Hepatocyte (in vitro differentiated cells): ENCODE results near the gene TBX21. TPM values are rescaled to one million over a fixed set of nuclear protein-coding genes. Genes with fewer than 3 reads are reported as not detected.

Experiments
- DNase-seq: peaks from one replicate; pipeline ENCODE4 v3.0.0-alpha.2; 2016; ENCODE audit warnings: low spot score
- H2AFZ ChIP-seq: fragments of 200-600 bp; sonication (generic); 2 replicates; pipeline ENCODE4 v1.6.0; 2016; ENCODE audit warnings: antibody characterized with exemption, mild to moderate bottlenecking
- H3K27ac ChIP-seq: fragments of 200-600 bp; sonication (generic); 2 replicates; pipeline ENCODE4 v1.5.1; 2016; ENCODE audit warnings: mild to moderate bottlenecking
- H3K27me3 ChIP-seq: fragments of 200-600 bp; sonication (generic); 2 replicates; pipeline ENCODE4 v1.6.1; 2016
- H3K36me3 ChIP-seq: fragments of 200-600 bp; sonication (generic); replicated peaks from 2 replicates; pipeline ENCODE4 v1.5.1; 2016; ENCODE audit warnings: low read depth; ENCODE audit not compliant: insufficient read depth
- H3K4me1 ChIP-seq: fragments of 200-600 bp; sonication (generic); 2 replicates; pipeline ENCODE4 v1.5.1; 2016; ENCODE audit warnings: mild to moderate bottlenecking, moderate library complexity; ENCODE audit not compliant: insufficient read depth
- H3K4me2 ChIP-seq: fragments of 200-600 bp; sonication (generic); 2 replicates; pipeline ENCODE4 v1.6.0; 2016
- H3K4me3 ChIP-seq: fragments of 200-600 bp; sonication (generic); 2 replicates; pipeline ENCODE4 v1.5.1; 2016; ENCODE audit warnings: mild to moderate bottlenecking
- H3K79me2 ChIP-seq: fragments of 200-600 bp; sonication (generic); 2 replicates; pipeline ENCODE4 v1.6.0; 2017; ENCODE audit warnings: mild to moderate bottlenecking
- H3K9me2 ChIP-seq: fragments of 200-600 bp; sonication (generic); replicated peaks from 2 replicates; pipeline ENCODE4 v1.6.0; 2017; ENCODE audit warnings: mild to moderate bottlenecking; ENCODE audit not compliant: insufficient read depth
- H3K9me3 ChIP-seq: fragments of 200-600 bp; sonication (generic); 2 replicates; pipeline ENCODE4 v1.5.1; 2016; ENCODE audit warnings: low read depth, mild to moderate bottlenecking
- H4K20me1 ChIP-seq: fragments of 200-600 bp; sonication (generic); 2 replicates; pipeline ENCODE4 v1.6.0; 2016; ENCODE audit warnings: mild to moderate bottlenecking; ENCODE audit not compliant: insufficient read depth, poor library complexity, severe bottlenecking
- CTCF ChIP-seq: fragments of 200-600 bp; sonication (generic); IDR thresholded peaks from 2 replicates; pipeline ENCODE4 v1.5.1; 2016; ENCODE audit warnings: antibody characterized with exemption, mild to moderate bottlenecking; ENCODE audit not compliant: poor library complexity
- EZH2 ChIP-seq: fragments of 200-600 bp; sonication (generic); IDR thresholded peaks from 2 replicates; pipeline ENCODE4 v1.6.1; 2016; ENCODE audit warnings: antibody characterized with exemption, mild to moderate bottlenecking, borderline replicate concordance
- EZH2phosphoT487 ChIP-seq: fragments of 200-600 bp; sonication (generic); IDR thresholded peaks from one replicate; pipeline ENCODE4 v1.6.1; 2018; ENCODE audit warnings: antibody characterized with exemption, mild to moderate bottlenecking, low read depth, moderate library complexity; ENCODE audit not compliant: unreplicated experiment, severe bottlenecking
- WGBS: methylation state at CpG from one replicate; pipeline ENCODE4 v1.1.6; 2016; ENCODE audit warnings: low lambda C conversion rate; ENCODE audit errors: missing lambda C conversion rate; 5-methylcytosine and 5-hydroxymethylcytosine counted together
- polyA plus RNA-seq: library from polyadenylated mRNA; unstranded; fragments of >200 nt; fragmentation: Nextera tagmentation; extraction: Ambion mirVana; gene quantifications from 2 replicates; pipeline ENCODE4 v1.2.1, GENCODE V29; 2016
- total RNA-seq: library from RNA; depleted of rRNA; stranded (reverse); fragments of >200 nt; gene quantifications from 2 replicates; pipeline ENCODE4 v1.2.3, GENCODE V29; 2014

TBX21 gene
- total and polyA plus RNA-seq, 2 experiments from 2014 or later: not detected

DNA sequence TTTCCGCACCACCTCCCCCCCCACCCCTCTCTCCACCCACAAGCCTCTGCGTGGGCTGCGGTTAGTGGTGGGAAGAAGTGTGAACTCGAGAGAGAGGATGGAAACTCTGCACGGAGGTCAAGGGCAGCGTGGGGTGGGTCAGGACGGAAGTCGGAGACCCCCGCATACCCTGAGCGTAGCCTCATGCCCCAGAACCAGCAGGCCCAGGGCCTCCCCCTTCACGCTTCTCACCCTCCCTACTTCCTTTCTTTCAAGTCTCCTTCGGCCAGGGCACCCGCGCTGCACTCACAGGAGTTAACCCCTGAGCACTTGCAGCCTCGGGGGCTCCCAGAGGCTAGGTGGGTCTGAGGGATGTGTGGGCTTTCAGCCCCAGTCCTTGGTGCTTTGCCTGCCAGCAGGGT lies 29.8 kb upstream of the TBX21 start:
- Histone ChIP-seq H4K20me1 (peaks cover 5% of the 10 kb centered on the region), H2AFZ (no peak overlapping the region), H3K27me3 (no peaks in the 10 kb centered on the region), H3K79me2 (no peaks in the 10 kb centered on the region), H3K9me2 (no peaks in the 10 kb centered on the region), H3K4me2 (no peak overlapping the region), H3K4me3 (no peak overlapping the region), H3K9me3 (no peaks in the 10 kb centered on the region), H3K36me3 (no peaks in the 10 kb centered on the region), H3K27ac (no peak overlapping the region), H3K4me1 (no peaks in the 10 kb centered on the region)
- 90% methylated on average over 13 of the region's 15 CpGs for WGBS
- DNase-seq: no peak
- TF ChIP-seq EZH2 (no peak), EZH2phosphoT487 (no peak), CTCF (no peak)

GRCh38 chr17:47703671-47704070 lies 29.4 kb upstream of the TBX21 start:
- no peak for TF ChIP-seq EZH2
- TF ChIP-seq CTCF: no peak
- TF ChIP-seq EZH2phosphoT487: no peak
- Histone ChIP-seq H3K27me3 (no peaks in the 10 kb centered on the region), H3K27ac (no peak overlapping the region), H3K36me3 (no peaks in the 10 kb centered on the region), H3K4me3 (no peak overlapping the region), H3K79me2 (no peaks in the 10 kb centered on the region), H2AFZ (no peak overlapping the region), H4K20me1 (peaks cover 5% of the 10 kb centered on the region), H3K9me3 (no peaks in the 10 kb centered on the region), H3K4me1 (no peaks in the 10 kb centered on the region), H3K9me2 (no peaks in the 10 kb centered on the region), H3K4me2 (no peak overlapping the region)
- DNase-seq: no peak
- WGBS: 97% methylated on average over 5 of the region's 5 CpGs

DNA sequence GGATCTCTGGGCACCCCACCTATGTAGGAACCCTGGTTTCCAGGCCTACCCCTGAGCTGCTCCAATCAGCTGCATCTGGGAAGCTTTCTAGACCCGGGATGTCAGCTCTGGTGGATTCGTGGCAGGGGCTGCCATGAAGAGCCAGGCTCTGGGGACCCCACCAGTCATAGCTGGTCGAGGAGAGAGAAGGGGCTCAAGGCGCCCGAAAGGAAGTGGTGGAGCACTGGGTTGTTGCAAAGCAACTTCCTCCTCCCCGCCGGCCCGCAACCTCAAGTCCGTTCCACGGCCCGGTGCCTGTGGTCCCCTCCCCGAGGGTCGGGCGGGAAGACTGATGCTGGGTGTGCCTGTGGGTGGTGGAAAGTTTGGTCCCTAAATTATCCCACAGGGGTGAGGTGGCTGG lies 28.9 kb upstream of the TBX21 start:
- no peaks in the 10 kb centered on the region for H3K4me1 ChIP-seq
- no peak overlapping the region for H2AFZ ChIP-seq
- H3K79me2 ChIP-seq: no peaks in the 10 kb centered on the region
- H3K27ac ChIP-seq: no peak overlapping the region
- no peaks in the 10 kb centered on the region for H3K36me3 ChIP-seq
- DNase-seq: no peak
- 89% methylated on average over 14 of the region's 14 CpGs for WGBS
- H3K4me2 ChIP-seq: no peak overlapping the region
- H3K9me2 ChIP-seq: no peaks in the 10 kb centered on the region
- no peaks in the 10 kb centered on the region for H3K27me3 ChIP-seq
- H3K4me3 ChIP-seq: no peak overlapping the region
- no peaks in the 10 kb centered on the region for H3K9me3 ChIP-seq
- peaks cover 3% of the 10 kb centered on the region for H4K20me1 ChIP-seq
- TF ChIP-seq EZH2 (no peak), EZH2phosphoT487 (no peak), CTCF (no peak)

- no peaks in the 10 kb centered on the region for H3K36me3 ChIP-seq
- WGBS: 84% methylated on average over 6 of the region's 6 CpGs
- no peak for DNase-seq
- no peak overlapping the region for H3K27ac ChIP-seq
- TF ChIP-seq CTCF: no peak
- TF ChIP-seq EZH2: no peak
- no peak for TF ChIP-seq EZH2phosphoT487
- H2AFZ ChIP-seq: no peak overlapping the region
- H3K4me2 ChIP-seq: no peak overlapping the region
- H3K79me2 ChIP-seq: no peaks in the 10 kb centered on the region
- no peaks in the 10 kb centered on the region for H3K9me3 ChIP-seq
- H3K4me1 ChIP-seq: no peaks in the 10 kb centered on the region
- no peak overlapping the region for H3K4me3 ChIP-seq
- H3K27me3 ChIP-seq: no peaks in the 10 kb centered on the region
- no peaks in the 10 kb centered on the region for H3K9me2 ChIP-seq
- no peaks in the 10 kb centered on the region for H4K20me1 ChIP-seq
Measured at GRCh38 chr17:47704736-47705135, 28.3 kb upstream of the TBX21 start.
